Testis (tissue), 5 donors: ENCODE measurements around the gene C20orf141. TPM values are rescaled to one million over a fixed set of nuclear protein-coding genes. Genes with fewer than 3 reads are reported as not detected.
"Not testable (repeated sequence)": the region's sequence is repeated elsewhere in the genome, so short reads cannot be mapped to it uniquely, and the experiment has no call there.

ENCODE experiments used
- DNase-seq: peaks from one replicate; pipeline ENCODE4 v3.0.0-alpha.2; 2019
- H3K27ac ChIP-seq, 2 donors: fragments of 200-600 bp; sonication (generic); one replicate each; pipeline ENCODE4 v1.5.1; 2019
- H3K27me3 ChIP-seq: fragments of 200-600 bp; sonication (generic); one replicate; pipeline ENCODE4 v1.5.1; 2019
- H3K36me3 ChIP-seq: fragments of 200-600 bp; sonication (generic); one replicate; pipeline ENCODE4 v1.5.1; 2017; ENCODE audit warnings: low read depth; ENCODE audit errors: missing control alignments
- H3K4me1 ChIP-seq: fragments of 200-600 bp; sonication (generic); one replicate; pipeline ENCODE4 v1.5.1; 2019
- H3K4me3 ChIP-seq, 2 donors: fragments of 200-600 bp; sonication (generic); one replicate each; pipeline ENCODE4 v1.5.1; 2017 to 2019
- H3K9me3 ChIP-seq: fragments of 200-600 bp; sonication (generic); one replicate; pipeline ENCODE4 v1.5.1; 2017
- CTCF ChIP-seq, 3 experiments: fragments of 450-650 bp in 2 of 3; fragments of 200-600 bp in 1 of 3; sonication (generic) in 1 of 3; IDR thresholded peaks; one replicate each; pipeline ENCODE4 v1.5.1; 2016 to 2019; ENCODE audit warnings: antibody characterized with exemption in 3 of 3, mild to moderate bottlenecking in 2 of 3, moderate library complexity in 1 of 3
- POLR2A ChIP-seq: fragments of 450-650 bp; IDR thresholded peaks from one replicate; pipeline ENCODE4 v1.6.1; 2017; ENCODE audit warnings: antibody characterized with exemption, mild to moderate bottlenecking, moderate library complexity
- WGBS, 2 donors: methylation state at CpG; one replicate each; pipeline ENCODE4 v1.1.5; 2018; 5-methylcytosine and 5-hydroxymethylcytosine counted together
- intact Hi-C: fragments of 100-400 bp; cut with DNase I; formaldehyde crosslinking; loops from one replicate; pipeline ENCODE4 v1.15.1; 2023; ENCODE audit warnings: low total_unique reads
- long read RNA-seq, 2 donors: transcript quantifications; one replicate each; lab custom pipeline, GENCODE V29; 2026
- polyA plus RNA-seq: library from polyadenylated mRNA; stranded (reverse); fragments of 350-450 nt; fragmentation: Illumina TruSeq; extraction: RNeasy Lipid Tissue Mini Kit (QIAGEN cat#74804); gene quantifications from one replicate; pipeline ENCODE4 v1.2.3, GENCODE V29; 2014; ENCODE audit warnings: low read depth, low replicate concordance; ENCODE audit not compliant: insufficient read depth
- total RNA-seq, 2 donors: library from RNA; depleted of rRNA; stranded (reverse); fragments of >200 nt; gene quantifications; one replicate each; pipeline ENCODE4 v1.2.3, GENCODE V29; 2016

Gene C20orf141
- total RNA-seq: 100 to 1,000 TPM in 1 of 2 donors, 10 to 100 TPM in 1; 53.6 to 177 TPM
- polyA plus RNA-seq: 154 TPM
- long read RNA-seq, donor 1: 0 reads
- long read RNA-seq, donor 2: 0 reads

- Histone ChIP-seq H3K4me3 (no peak within 1 kb of the TSS), H3K27me3 (no peaks in the 10 kb centered on the region), H3K4me1 (peaks cover 2% of the 10 kb centered on the region), H3K36me3 (no peaks in the 10 kb centered on the region), H3K9me3 (no peaks in the 10 kb centered on the region), H3K27ac (no peak within 1 kb of the TSS)
- no peak for DNase-seq
- 49 to 56% methylated on average over 5 of the region's 5 CpGs for WGBS, 2 donors
- intact Hi-C loops: no loop called here
- no peak for TF ChIP-seq CTCF (IDR thresholded peaks at IDR 0.05)
- TF ChIP-seq POLR2A: no peak
Measured at GRCh38 chr20:2814587-2815051, at the start of gene C20orf141. C20orf141 (plus strand) TSS chr20:2814987; CDS start chr20:2815185, 198 bp downstream.

GRCh38 chr20:2767768-2768631 lies 46.8 kb upstream of the C20orf141 start:
- TF ChIP-seq POLR2A (no peak), CTCF (IDR thresholded peaks at IDR 0.05) (no peak)
- Histone ChIP-seq H3K27me3 (no peaks in the 10 kb centered on the region), H3K9me3 (no peaks in the 10 kb centered on the region), H3K27ac (no peak overlapping the region), H3K36me3 (no peaks in the 10 kb centered on the region), H3K4me1 (peaks cover 5% of the 10 kb centered on the region), H3K4me3 (no peak overlapping the region)
- no peak for DNase-seq
- intact Hi-C loops: no loop called here
- WGBS, 2 donors: 47 to 65% methylated on average over 6 to 13 of the region's 15 CpGs

GRCh38 chr20:2768632-2769015 lies 46.2 kb upstream of the C20orf141 start:
- intact Hi-C loops: no loop called here
- Histone ChIP-seq H3K36me3 (no peaks in the 10 kb centered on the region), H3K27ac (no peak overlapping the region), H3K9me3 (no peaks in the 10 kb centered on the region), H3K4me3 (no peak overlapping the region), H3K27me3 (no peaks in the 10 kb centered on the region), H3K4me1 (peaks cover 5% of the 10 kb centered on the region)
- 59 to 63% methylated on average over 5 of the region's 5 CpGs for WGBS, 2 donors
- TF ChIP-seq CTCF (IDR thresholded peaks at IDR 0.05): no peak
- no peak for TF ChIP-seq POLR2A
- DNase-seq: no peak

GRCh38 chr20:2770091-2770490 lies 44.7 kb upstream of the C20orf141 start:
- H3K4me3 ChIP-seq, DNase-seq, H3K36me3 ChIP-seq, H3K9me3 ChIP-seq, intact Hi-C loops, H3K4me1 ChIP-seq, H3K27ac ChIP-seq, H3K27me3 ChIP-seq: not testable (repeated sequence)
- 90 to 97% methylated on average over 12 of the region's 12 CpGs for WGBS, 2 donors

- Histone ChIP-seq H3K4me1 (peaks cover 5% of the 10 kb centered on the region), H3K9me3 (no peaks in the 10 kb centered on the region), H3K4me3 (no peak overlapping the region), H3K27me3 (no peaks in the 10 kb centered on the region), H3K27ac (no peak overlapping the region), H3K36me3 (no peaks in the 10 kb centered on the region)
- intact Hi-C loops: no loop called here
- no peak for DNase-seq
- no peak for TF ChIP-seq POLR2A
- TF ChIP-seq CTCF (IDR thresholded peaks at IDR 0.05): no peak
- 66 to 69% methylated on average over 5 to 11 of the region's 12 CpGs for WGBS, 2 donors
Measured at GRCh38 chr20:2771631-2772080, 43.1 kb upstream of the C20orf141 start.
